Measurements from ENCODE around the gene ASB13.
"Not testable (repeated sequence)": the region's sequence is repeated elsewhere in the genome, so short reads cannot be mapped to it uniquely, and the experiment has no call there.

The ASB13 gene

DNA sequence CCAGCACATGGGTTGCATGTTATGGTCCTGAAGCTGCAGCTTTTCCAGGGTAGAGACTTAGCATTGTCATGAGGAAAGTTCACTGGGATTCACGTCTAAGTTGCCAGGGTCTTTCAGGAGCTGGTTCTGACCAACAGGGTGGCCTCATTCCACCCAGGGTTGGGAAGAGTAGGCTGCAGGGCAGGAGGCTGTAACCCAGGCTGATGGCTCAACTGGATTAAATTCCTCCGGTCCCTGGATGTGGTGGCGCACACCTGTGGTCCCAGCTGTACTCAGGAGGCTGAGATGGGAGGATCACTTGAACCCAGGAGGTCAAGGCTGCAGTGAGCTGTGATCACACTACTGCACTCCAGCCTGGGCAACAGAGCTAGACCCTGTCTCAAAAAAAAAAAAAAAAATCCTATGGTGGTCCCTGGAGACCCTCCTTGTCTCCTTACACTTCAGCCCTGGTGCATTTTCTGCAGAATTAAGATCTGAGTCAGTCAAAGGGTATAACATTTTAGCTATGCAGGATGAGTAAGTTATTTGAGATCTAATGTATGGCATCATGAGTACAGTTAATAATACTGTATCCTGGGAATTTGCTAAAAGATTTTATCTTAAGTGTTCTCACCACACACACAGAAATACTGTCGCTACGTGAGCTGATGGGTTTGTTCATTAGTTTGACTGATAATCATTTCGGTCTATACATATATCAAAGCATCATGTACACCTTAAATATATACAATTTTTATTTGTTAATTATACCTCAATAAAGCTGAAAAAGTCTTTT lies 44.0 kb downstream of the ASB13 start:
- DNase-seq = no peak

DNA sequence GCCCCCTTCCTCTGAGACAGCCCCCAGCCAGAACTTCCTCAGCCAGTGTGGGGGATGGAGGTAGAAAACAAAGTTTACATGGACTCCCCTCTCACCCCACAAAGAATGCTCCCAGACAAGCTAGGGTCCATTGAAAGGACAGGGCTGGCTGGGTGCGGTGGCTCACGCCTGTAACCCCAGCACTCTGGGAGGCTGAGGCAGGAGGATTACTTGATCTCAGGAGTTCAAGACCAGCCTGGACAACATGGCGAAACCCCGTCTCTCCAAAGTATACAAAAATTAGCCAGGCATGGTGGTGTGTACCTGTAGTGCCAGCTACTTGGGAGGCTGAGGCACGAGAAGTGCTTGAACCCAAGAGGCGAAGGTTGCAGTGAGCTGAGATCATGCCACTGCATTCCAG lies 45.0 kb downstream of the ASB13 start:
- DNase-seq = not testable (repeated sequence)

DNA sequence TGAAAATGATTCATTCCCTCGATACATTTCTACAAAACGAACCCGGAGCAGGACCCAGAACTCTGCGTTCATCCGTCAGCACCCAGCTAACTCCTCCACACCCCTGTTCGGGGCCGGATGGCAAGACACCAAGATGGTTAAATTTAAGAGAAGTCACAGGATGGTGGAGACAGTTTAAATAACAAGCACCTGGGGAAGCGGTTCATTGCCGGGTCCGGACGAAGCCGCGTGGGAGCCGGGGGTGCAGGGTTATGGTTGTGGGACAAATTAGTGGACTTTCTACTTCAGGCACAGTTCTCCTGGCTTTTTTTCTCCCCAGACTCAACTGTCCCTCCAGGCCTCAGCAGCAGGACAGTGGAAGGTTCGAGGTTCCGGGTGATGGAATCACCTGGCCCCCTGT lies 45.4 kb downstream of the ASB13 start:
- no peak for DNase-seq

DNA sequence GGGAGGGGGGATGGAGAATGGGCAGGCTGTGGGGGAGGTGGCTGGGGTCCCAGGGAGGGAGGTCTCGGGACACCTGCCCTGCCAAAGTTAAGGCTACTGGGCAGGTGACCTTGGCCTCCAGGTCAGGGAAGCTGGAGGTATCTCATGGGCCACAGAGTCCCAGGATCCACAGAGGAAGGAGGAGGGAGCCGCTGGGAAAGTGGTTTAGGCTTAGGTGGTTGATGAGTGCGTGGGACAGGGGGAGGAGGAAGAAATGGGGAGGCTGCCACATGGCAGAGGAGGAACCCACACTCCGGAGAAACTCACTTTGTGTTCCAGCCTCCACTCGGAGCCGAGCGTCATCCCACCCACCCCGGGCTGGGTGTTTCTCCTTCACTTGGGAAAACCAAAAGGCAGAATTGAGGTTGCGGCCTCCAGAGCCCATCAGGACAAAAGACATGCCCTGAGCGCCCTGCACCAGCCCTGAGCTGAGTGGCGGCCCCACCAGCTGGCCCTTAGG lies 46.1 kb downstream of the ASB13 start:
- DNase-seq = no peak

DNA sequence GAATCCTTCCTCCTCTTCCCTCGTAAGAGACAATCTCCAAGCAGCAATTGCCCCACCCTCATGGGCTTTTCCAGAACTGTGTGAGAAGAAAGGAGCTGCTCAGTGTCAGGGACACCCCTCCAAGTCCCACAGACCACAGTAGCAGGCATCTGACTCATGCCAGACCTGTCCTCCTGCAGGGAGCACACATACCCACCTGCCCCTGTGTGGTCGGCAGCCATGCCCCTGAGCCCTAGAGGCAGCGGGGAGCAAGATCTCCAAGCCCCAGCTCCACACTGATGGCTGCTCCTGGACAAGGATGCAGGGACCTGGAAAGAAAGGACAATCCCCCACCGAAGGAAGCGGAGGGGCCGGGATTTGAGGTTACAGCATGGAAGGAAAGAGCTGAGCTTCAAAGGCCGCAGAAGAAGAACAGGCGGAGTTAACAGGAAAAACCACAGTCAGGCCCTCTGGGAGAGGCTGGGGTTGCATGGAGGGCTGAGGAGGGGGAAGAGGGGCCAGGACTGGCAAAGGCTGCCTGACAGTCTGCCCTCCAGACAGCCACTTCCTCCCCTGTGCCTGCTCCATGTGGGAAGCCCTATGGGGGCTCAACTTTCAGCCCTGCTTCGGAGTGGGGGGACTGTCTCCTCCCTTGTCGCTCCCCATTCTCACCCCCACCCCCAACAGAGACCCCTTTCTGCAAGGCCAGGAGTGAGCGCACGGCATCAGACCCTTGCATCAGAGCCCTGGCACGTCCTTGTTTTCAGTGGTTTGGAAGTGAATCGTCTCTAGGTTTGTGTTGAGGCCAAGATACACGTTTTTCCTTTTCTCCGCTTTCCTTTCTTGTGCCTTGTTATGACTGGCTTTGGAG lies 46.8 kb downstream of the ASB13 start:
- no peak for DNase-seq

DNA sequence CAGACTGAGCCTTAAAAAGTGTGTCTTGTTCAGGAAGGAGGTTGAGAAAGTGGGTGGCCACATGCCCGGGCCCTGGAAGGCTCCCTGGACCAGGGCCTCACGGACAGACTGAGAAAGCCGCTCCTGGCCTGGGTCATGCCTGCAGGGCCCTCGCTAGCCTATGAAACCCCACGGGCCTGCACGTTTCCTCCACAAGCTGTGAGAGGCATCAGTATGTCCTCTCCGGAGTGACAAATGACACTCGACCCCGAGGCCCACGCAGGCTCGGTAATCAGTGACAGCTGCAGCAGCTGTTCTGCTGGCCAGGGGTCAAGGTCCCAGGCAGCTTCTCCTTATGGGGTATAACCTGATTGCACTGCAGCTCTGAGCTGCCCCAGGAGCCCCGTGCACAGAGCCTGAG lies 47.6 kb downstream of the ASB13 start:
- no peak for DNase-seq

DNA sequence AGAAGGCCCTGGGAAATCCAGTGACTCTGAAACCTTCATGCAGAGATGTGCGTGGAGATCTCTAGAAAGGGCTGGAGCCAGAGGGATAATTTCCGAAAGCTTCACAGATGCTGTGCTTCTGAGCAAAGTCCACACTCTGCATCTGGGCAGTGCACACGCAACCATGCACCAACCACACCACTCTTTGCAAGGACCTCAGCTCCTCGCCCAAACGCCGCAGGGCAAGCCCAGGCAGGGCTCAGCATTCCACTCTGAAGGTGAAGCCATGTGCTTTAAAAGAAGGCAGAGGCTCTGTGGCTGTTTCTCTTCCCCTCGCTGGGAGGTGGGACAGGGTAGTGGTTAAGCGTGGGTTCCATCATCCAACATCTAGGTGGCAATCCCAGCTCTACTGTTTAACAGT lies 48.4 kb downstream of the ASB13 start:
- DNase-seq = no peak

DNA sequence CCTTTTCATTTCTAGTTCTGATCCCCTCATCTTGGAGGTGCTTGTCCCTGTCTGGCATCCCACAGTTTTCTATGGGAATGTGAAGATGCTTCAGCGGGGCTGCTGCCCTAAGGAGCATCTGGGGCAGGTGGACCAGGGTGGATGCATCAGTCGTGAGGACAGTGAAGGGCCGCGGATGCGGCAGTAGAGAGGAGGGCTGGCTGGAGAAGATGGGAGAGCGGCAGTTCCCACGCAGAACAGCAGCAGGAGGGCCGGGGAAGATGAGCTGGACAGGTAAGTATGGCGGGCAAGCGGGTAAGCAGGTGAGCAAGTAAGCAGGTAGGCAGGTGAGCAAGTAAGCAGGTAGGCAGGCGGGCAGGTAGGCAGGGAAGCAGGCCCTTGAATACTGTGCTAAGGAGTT lies 48.9 kb downstream of the ASB13 start:
- DNase-seq = no peak

DNA sequence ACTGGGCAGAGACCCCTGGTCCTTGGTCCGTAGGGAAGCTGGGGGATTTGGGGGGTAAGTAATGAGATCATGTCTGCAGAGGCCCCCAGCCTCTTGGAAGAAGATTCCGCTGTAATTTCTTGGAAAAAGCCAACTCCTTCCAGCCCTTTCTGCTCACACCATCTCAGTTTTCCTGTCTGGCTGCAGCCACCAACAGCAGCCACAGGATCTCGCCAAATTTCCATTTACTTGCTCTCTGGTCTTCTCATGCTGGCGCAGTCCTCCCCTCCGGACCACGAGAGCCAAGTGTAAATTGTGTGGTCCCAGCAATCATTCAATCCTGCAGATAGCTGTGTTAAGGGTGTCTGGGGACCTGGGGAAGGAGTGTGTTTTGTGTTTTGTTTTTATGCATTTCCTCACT lies 49.6 kb downstream of the ASB13 start:
- no peak for DNase-seq

DNA sequence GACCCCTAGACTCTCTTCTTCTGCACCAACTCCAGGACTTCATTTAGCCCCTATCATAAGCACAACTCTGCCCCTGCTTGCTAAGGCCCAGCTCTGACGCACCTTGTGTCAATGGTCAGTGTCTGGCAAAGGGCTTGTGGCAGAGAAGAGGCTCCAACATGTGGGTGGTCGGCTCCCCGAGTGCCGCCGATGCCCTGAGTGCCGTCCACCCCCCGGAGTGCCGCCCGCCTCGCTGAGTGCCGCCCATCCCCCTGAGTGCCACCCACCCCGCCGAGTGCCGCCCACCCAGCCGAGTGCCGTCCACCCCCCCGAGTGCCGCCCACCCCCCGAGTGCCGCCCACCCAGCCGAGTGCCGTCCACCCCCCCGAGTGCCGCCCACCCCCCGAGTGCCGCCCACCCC lies 50.3 kb downstream of the ASB13 start:
- no peak for DNase-seq

DNA sequence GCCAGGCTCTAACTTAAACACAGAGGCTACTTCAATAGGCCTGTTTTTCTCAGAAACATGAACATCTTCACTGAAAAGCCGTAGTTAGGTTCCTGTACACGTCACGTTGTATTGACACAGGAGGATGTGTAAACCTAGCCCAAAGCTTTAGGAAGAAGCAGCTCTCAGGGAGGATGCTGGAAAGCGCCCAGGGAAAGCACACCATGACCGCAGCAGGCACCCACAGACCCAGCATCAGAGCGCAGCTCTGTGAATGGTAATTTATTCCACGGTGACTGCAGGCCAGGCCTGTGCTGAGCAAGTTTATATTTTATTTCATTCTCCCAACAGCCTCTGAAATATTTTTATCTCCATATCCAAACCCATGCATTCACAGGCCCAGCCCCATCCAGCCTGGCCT lies 51.1 kb downstream of the ASB13 start:
- DNase-seq = no peak

DNA sequence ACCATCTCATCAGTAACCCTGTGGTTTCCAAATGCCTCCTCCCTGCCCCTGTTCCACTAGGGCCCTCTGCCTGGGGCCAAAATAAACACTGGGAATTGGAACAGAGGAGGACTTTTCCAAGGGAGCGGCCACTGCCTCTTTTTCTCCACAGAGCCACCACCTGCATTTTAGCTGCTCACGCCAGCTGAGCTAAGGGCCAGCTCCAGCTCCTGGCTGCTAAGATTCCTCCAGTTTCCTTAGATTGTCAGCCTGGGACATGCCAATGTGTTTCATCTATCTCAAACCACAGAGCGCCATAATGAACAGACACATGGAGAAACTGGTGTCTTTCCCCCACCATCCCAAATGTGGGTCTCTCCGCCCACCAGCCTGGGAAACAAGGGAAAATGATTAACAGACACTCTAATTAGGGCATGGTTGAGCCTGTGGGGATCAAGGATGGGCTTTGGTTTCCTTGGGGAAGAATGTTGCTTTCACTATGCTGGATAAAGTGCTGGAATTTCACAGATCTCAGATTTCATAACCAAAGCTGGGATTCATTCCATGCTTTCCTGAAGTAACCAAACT lies 52.2 kb downstream of the ASB13 start:
- DNase-seq = no peak

DNA sequence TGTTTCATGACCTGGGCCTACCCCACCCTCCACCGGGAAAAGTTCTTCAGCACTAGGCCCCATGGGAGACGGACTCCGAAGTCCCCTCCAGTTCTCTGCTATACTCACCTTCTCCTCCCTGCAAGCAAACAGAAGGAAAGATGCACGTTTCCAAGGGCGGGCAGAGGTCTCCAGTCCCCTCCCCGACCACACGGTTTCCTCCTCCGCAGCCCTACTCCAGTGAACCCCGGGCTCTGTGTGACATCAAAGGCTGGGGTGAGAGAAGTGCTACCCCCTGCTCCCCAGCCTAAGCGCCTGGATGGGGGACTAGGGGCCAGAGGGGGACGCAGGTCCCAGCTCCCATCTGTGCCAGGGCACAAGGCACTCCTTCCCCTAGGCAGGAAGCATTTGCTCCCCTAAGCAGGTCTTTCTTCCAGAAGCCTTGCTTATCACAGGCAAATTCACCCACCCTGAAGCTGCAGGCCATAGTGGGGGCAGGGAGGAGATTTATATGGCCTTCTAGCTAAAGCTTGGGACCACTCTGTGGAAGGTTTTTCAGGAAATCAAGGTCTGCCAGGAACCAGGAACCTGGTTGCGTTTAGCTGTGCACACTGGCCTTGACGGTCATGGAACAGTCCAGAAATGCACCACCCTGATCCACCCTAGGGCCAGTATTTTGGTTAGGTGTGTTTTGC lies 52.8 kb downstream of the ASB13 start:
- no peak for DNase-seq

DNA sequence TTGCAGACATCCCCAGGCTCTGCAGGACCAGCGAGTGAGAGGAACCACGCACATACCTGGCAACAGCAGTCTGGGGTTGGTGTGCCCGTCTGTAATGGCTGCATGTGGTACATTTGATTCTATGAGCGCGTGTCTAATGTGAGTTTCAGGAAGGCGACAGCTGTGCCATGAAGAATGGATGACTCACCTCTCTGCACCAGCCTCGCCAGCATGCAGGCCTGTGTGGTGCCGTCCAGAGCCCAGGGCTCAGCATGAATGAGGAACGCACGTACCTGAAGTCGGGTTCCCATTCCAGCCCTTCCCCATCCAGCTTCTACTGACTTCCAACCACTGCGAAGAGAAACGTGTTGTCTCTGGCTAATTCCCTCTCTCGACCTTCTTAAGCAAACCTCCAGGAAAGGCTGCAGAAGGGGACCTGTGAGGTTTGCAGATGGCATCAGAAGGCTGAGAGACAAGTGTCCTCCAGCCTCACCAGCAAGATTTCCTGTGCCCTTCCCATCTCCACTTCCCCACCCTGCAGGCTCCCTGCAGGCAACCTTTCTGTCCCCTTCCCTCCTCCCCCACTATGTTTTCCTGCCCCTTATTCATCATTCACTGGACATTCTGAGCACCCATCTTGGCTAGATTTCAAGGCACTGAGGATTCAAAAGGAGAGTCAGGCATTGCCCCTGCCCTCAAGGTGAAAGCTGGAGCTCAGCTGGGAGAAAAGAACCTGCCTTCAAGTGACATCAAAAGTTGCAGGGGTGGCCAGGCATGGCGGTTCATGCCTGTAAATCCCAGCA lies 54.3 kb downstream of the ASB13 start:
- DNase-seq = no peak

DNA sequence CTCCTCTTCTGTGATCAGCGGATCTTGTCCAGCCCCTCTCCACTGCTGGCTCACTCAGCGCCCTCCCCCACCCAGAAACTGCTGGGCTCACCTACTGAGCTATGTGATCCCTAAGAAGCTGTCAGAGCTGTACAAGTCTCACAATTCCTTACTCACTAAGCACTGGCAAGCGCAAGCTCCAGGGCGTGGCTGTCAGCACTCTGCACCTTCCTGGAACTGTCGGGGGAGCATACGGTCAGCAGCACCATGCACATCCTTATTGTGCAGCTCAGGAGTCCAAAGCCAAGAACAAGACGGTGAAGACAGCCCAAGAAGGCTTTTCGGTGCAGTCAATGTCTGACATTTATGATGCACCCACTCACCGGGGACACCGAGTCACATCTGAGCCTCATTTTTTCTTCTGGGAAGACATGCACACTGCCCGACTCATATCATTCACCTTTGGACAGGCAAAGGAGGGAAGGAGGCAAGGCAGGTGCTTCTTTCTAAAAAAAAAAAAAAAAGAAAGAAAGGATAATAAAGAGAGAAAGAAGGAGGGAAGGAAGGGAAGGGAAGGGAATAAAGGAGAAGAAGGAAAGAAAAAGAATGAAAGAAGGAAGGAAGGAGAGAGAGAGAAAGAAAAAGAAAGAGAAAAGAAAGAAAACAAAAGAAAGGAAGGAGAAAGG lies 56.3 kb downstream of the ASB13 start:
- no peak for DNase-seq

DNA sequence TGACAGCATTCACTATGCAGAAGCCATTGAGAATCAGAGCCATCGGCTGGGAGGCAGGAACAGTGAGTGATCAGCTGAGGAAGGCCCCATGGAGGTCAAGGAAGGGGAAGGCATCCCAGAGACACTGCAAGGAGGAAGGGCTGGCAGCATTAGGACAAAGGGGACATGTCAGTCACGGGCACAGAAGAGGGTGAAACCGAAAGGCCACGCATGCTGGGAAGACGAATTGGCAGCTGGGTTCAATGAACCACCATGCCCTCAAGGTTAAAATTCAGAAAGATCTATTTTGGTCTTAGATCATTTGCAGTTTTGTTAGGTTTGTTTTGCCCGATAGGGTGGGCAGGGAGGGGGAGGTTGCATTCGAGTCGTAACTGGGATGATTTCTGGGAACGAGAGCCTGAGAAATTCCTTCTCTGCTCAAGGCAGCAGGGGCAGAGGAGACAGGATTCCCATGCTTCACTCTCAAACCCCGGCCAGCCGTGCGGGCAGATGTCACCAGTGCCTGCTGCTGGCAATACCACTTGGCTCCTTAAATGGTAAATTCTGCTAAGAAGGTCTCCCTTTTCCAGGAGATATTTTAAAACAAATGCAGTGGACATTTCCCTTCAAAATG lies 57.7 kb downstream of the ASB13 start:
- DNase-seq = no peak

DNA sequence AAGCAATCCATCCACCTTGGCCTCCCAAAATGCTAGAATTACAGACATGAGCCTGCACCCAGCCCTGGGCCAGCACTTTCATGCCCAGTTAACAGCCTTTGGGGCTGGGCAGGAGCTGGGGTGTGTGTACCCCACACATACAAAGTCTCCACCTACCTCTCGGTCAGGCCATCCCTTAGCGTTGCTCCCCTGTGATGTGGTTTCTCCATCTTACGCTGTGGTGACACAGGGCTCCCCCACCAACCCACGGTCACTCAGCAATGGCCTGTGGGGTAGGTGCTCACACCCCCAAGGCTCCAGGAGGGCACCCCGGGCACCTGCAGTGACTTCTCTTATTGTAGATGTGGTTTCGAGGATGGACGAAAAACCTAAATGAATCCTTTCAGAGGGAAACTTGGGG lies 58.8 kb downstream of the ASB13 start:
- no peak for DNase-seq

DNA sequence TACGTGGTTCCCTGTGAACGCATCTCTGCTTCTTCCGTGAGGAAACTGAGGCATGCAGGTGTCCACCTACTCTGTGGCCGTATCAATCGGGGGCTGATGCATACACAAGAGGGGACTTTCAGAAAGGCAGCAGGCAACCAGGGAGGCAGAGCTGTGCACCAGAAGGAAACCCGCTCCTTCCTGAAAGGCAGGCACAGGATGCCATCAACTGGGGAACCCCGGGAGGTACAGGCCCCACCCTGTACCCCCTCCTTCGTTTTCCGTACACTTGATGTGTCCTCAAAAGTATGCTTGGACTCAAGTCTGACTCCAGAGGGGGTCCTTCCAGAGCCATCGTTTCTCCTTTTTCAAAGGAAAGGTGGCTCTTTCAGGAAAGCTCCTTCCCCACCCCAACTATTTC lies 59.5 kb downstream of the ASB13 start:
- DNase-seq = no peak

DNA sequence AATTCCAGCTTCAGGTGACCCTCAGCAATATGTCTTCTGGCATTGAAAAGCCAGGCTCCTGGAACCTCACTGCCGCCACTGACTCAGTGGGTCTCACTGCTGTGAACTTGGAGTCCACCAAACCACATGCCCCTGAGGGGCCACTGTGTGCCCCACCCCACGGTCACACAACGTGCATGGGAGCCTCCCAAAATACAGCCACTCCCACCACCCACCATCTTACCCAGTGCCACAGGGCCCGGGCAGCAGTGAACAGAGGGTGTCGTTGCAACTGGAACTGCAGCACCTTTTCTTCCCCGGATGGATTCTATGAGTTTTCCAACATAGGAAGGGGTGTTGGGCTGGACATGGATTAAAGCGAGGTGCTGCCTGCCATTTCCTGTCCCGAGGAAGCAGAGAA lies 60.1 kb downstream of the ASB13 start:
- no peak for DNase-seq

DNA sequence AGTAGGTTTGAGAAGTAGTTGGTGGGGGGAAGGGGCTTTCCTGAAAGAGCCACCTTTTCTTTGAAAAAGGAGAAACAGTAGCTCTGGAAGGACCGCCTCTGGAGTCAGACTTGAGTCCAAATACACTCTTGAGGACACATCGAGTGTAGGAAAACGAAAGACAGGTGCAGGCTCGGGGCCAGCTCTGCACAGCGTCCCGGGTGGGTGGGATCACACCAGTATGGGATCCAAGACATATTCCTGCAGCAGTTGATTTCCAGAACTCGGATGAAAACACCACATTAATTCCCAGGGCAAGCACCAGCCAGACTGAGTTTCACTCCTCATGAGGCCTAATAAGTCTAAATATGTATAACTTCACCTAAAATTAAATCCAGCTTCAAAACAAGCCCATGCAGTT lies 61.4 kb downstream of the ASB13 start:
- no peak for DNase-seq

DNA sequence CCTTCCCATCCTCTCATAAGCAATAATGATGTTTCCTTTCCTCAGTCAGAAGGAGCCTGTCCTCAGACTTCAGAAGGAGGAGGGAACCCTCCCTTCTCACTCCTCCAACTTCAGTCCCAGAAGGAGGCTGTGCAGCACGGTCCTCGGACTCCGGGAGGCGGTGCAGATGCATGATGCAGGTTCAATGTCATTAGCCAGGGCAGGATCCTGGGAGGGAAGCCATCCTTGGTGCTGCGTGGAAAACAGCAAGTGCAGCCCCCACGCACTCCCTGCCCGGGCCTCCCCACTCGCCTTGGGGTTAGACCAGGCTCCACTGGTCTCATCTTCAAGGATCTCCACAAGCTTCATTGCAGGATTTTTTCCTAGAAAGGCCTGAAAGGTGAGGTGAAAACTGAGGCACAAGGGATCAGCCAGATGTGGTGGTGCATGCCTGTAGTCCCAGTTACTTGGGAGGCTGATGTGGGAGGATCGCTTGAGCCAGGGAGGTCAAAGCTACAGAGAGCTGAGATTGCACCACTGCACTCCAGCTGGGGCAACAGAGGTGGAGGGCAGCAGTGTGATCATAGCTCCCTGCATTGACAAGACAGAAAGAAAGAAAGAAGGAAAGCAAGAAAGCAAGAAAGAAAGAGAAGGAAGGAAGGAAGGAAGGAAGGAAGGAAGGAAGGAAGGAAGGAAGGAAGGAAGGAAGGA lies 62.0 kb downstream of the ASB13 start:
- DNase-seq = no peak

All from stimulated activated CD4-positive, alpha-beta T cell treated with anti-CD3 and anti-CD28 coated beads, Interleukin-2, amount 100 ng/mL, for 48 hours (primary cell).